ENCODE results near the gene RPS21. TPM values are rescaled to one million over a fixed set of nuclear protein-coding genes. Genes with fewer than 3 reads are reported as not detected.
A peak's percentile ranks its signal among the peaks of the same experiment; 100 is the strongest.

RPS21 gene
- total RNA-seq, 1 donor from 2014 or later: 1,828 TPM

GRCh38 chr20:62364911-62365736 lies 21.8 kb upstream of the RPS21 start:
- Histone ChIP-seq H3K36me3 (peaks cover 0 to 11% of the 10 kb centered on the region in 2 donors), H3K4me1 (peaks cover 49 to 76% of the 10 kb centered on the region in 2 donors), H3K27ac (peak overlapping the region; percentile 91 to 98), H3K9me3 (no peaks in the 10 kb centered on the region), H3K27me3 (no peaks in the 10 kb centered on the region), H3K4me3 (peak overlapping the region; percentile 94 to 98)
- TF ChIP-seq CTCF (IDR thresholded peaks at IDR 0.05): no peak
- intact Hi-C loops (cut with DNase I): loop anchor here (1.0 kb wide), 1 partner anchor 9 kb away; no protein-coding TSS in a partner anchor
- DNase-seq (ENCODE audit: low spot score in 2 of 2): peak; percentile 72 to 86

- Histone ChIP-seq H3K27me3 (no peaks in the 10 kb centered on the region), H3K4me3 (peak overlapping the region; percentile 94 to 98), H3K4me1 (peaks cover 49 to 76% of the 10 kb centered on the region in 2 donors), H3K36me3 (peaks cover 0 to 8% of the 10 kb centered on the region in 2 donors), H3K9me3 (no peaks in the 10 kb centered on the region), H3K27ac (peak overlapping the region; percentile 91 to 98)
- TF ChIP-seq CTCF (IDR thresholded peaks at IDR 0.05): no peak
- intact Hi-C loops (cut with DNase I): no loop called here
- no peak for DNase-seq (ENCODE audit: low spot score in 2 of 2)
These were observed 21.0 kb upstream of the RPS21 start for GRCh38 chr20:62365814-62366369.

GRCh38 chr20:62366370-62367135 lies 20.4 kb upstream of the RPS21 start:
- TF ChIP-seq CTCF (IDR thresholded peaks at IDR 0.05): no peak
- H3K4me1 ChIP-seq: peaks cover 48 to 76% of the 10 kb centered on the region in 2 donors
- intact Hi-C loops (cut with DNase I): no loop called here
- H3K9me3 ChIP-seq: no peaks in the 10 kb centered on the region
- H3K4me3 ChIP-seq: peak overlapping the region; percentile 94 to 98
- peak overlapping the region; percentile 91 to 98 for H3K27ac ChIP-seq
- H3K27me3 ChIP-seq: no peaks in the 10 kb centered on the region
- no peak for DNase-seq (ENCODE audit: low spot score in 2 of 2)
- H3K36me3 ChIP-seq: peaks cover 0 to 5% of the 10 kb centered on the region in 2 donors

- peaks cover 45 to 76% of the 10 kb centered on the region in 2 donors for H3K4me1 ChIP-seq
- no peak for TF ChIP-seq CTCF (IDR thresholded peaks at IDR 0.05)
- H3K36me3 ChIP-seq: peaks cover 0 to under 1% of the 10 kb centered on the region in 2 donors
- no peak for DNase-seq (ENCODE audit: low spot score in 2 of 2)
- peak within 1 kb of the TSS; percentile 91 to 98 for H3K27ac ChIP-seq
- H3K27me3 ChIP-seq: no peaks in the 10 kb centered on the region
- H3K9me3 ChIP-seq: no peaks in the 10 kb centered on the region
- peak within 1 kb of the TSS; percentile 94 to 98 for H3K4me3 ChIP-seq
- intact Hi-C loops (cut with DNase I): no loop called here
These were observed 19.7 kb upstream of the RPS21 start, which contains the start of gene LAMA5 for GRCh38 chr20:62367136-62367632. TSS of gene LAMA5 (minus strand) at chr20:62367312. CDS start at chr20:62367245, 67 bp downstream.

- H3K4me1 ChIP-seq: peaks cover 42 to 77% of the 10 kb centered on the region in 2 donors
- H3K36me3 ChIP-seq: no peaks in the 10 kb centered on the region
- no peaks in the 10 kb centered on the region for H3K9me3 ChIP-seq
- intact Hi-C loops (cut with DNase I): loop anchor here (2.0 kb wide), 1 partner anchor 13 kb away; no protein-coding TSS in a partner anchor
- peak overlapping the region; percentile 94 to 98 for H3K4me3 ChIP-seq
- DNase-seq (ENCODE audit: low spot score in 2 of 2): no peak
- no peaks in the 10 kb centered on the region for H3K27me3 ChIP-seq
- H3K27ac ChIP-seq: peak overlapping the region; percentile 78 to 98
- no peak for TF ChIP-seq CTCF (IDR thresholded peaks at IDR 0.05)
These were observed 19.1 kb upstream of the RPS21 start for GRCh38 chr20:62367633-62368391.
